ENCODE measurements around the gene NPAS2. TPM values are rescaled to one million over a fixed set of nuclear protein-coding genes. Genes with fewer than 3 reads are reported as not detected.

NPAS2 gene
- total RNA-seq, 2 donors from 2014 or later = 1.1 to 1.6 TPM

DNA sequence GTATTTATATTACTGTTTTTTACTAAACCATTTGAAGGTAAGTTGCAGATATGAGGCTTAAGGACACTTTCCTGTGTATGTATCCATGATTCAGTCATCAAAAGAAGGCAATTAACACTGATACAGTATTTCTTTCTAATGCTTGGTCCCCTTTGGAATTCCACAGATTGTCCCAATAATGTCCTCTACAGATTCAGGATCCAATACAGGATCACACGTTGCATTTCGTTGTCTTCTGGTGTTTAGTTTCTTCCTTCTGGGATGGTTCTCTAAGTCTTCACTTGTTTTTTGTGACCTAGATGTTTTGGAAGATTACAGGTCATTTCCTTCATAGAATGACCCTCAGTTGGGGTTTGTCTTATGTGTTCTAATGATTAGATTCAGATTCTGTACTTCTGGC, 40.0 kb downstream of the NPAS2 start:
- H3K4me1 Mint-ChIP-seq = no peaks in the 10 kb centered on the region
- Histone ChIP-seq H3K36me3 (ENCODE audit: control insufficient read depth, insufficient read depth, low read length) (no peaks in the 10 kb centered on the region), H3K27ac (ENCODE audit: low read depth, low read length) (no peak overlapping the region), H3K9me3 (ENCODE audit: control insufficient read depth, low read length) (no peaks in the 10 kb centered on the region), H3K27me3 (ENCODE audit: control insufficient read depth, insufficient read depth, low read length, poor library complexity, severe bottlenecking) (no peaks in the 10 kb centered on the region), H3K4me1 (ENCODE audit: control insufficient read depth, insufficient read depth, low read length) (no peaks in the 10 kb centered on the region), H3K4me3 (ENCODE audit: low read length) (no peak overlapping the region), H3K9ac (ENCODE audit: extremely low read depth, low read length, poor library complexity, severe bottlenecking) (no peak overlapping the region)
- no peak overlapping the region for H3K27ac Mint-ChIP-seq
- H3K4me3 Mint-ChIP-seq = no peak overlapping the region
- no peaks in the 10 kb centered on the region for H3K36me3 Mint-ChIP-seq (ENCODE audit: low read depth)
- no peaks in the 10 kb centered on the region for H3K27me3 Mint-ChIP-seq (ENCODE audit: insufficient read depth)
- WGBS, 2 experiments (ENCODE audit: insufficient coverage in 1 of 2, insufficient read length in 1 of 2) = 91 to 100% methylated on average over 2 of the region's 2 CpGs
- H3K9me3 Mint-ChIP-seq = no peaks in the 10 kb centered on the region
- no peak for DNase-seq
- TF ChIP-seq, protein P1, sequence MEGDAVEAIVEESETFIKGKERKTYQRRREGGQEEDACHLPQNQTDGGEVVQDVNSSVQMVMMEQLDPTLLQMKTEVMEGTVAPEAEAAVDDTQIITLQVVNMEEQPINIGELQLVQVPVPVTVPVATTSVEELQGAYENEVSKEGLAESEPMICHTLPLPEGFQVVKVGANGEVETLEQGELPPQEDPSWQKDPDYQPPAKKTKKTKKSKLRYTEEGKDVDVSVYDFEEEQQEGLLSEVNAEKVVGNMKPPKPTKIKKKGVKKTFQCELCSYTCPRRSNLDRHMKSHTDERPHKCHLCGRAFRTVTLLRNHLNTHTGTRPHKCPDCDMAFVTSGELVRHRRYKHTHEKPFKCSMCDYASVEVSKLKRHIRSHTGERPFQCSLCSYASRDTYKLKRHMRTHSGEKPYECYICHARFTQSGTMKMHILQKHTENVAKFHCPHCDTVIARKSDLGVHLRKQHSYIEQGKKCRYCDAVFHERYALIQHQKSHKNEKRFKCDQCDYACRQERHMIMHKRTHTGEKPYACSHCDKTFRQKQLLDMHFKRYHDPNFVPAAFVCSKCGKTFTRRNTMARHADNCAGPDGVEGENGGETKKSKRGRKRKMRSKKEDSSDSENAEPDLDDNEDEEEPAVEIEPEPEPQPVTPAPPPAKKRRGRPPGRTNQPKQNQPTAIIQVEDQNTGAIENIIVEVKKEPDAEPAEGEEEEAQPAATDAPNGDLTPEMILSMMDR (conservative IDR thresholded peaks at IDR 0.05) = no peak

DNA sequence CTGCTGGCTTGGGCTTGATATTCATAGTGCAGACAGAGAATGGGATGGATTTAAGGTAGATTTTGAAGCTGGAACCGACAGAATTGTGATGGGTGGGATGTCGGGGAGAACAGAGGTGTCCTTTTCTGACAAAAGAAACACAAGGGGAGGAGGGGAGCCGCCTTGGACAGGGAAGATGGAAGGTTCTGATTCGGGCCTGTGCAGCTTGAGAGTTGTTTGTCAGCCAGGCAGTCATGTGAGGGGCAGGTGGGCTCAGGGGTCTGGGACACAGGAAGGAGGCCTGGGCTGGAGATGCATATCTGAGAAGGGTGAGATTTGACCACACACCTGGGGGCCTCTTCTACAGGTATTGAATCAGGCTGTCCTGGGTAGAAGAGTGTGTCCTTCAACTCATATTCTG, 41.4 kb downstream of the NPAS2 start:
- Histone ChIP-seq H3K4me3 (ENCODE audit: low read length) (no peak overlapping the region), H3K27ac (ENCODE audit: low read depth, low read length) (no peak overlapping the region), H3K9me3 (ENCODE audit: control insufficient read depth, low read length) (no peaks in the 10 kb centered on the region), H3K9ac (ENCODE audit: extremely low read depth, low read length, poor library complexity, severe bottlenecking) (no peak overlapping the region), H3K4me1 (ENCODE audit: control insufficient read depth, insufficient read depth, low read length) (no peaks in the 10 kb centered on the region), H3K27me3 (ENCODE audit: control insufficient read depth, insufficient read depth, low read length, poor library complexity, severe bottlenecking) (no peaks in the 10 kb centered on the region), H3K36me3 (ENCODE audit: control insufficient read depth, insufficient read depth, low read length) (no peaks in the 10 kb centered on the region)
- peak; percentile 11 for DNase-seq
- 87 to 96% methylated on average over 3 to 4 of the region's 4 CpGs for WGBS, 2 experiments (ENCODE audit: insufficient coverage in 1 of 2, insufficient read length in 1 of 2)
- Mint-ChIP-seq H3K27me3 (ENCODE audit: insufficient read depth) (no peaks in the 10 kb centered on the region), H3K27ac (no peak overlapping the region), H3K4me3 (no peak overlapping the region), H3K4me1 (no peaks in the 10 kb centered on the region), H3K36me3 (ENCODE audit: low read depth) (no peaks in the 10 kb centered on the region), H3K9me3 (no peaks in the 10 kb centered on the region)
- TF ChIP-seq, protein P1 (conservative IDR thresholded peaks at IDR 0.05) = no peak

DNA sequence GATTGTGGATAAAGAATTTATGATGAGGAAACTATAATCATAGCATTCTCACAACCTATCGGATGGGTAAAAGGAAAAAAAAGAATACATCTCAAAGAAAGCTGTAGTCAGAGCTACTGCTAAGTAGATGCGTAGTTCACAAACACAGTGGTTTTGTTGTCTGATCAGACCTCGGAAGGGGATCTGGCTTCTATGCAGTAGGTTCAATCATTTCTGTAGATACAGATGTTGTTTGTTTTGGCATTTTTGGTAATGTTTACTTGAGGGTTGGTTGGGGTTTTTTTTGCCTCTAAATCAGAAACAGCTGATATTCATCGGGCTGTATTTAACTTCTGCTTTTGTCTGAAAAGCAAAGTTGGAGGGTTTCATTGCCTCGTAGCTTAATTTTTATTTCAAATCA, 42.1 kb downstream of the NPAS2 start:
- WGBS, 2 experiments (ENCODE audit: insufficient coverage in 1 of 2, insufficient read length in 1 of 2) = 93 to 96% methylated on average over 4 to 5 of the region's 5 CpGs
- Histone ChIP-seq H3K9me3 (ENCODE audit: control insufficient read depth, low read length) (no peaks in the 10 kb centered on the region), H3K4me1 (ENCODE audit: control insufficient read depth, insufficient read depth, low read length) (no peaks in the 10 kb centered on the region), H3K27ac (ENCODE audit: low read depth, low read length) (no peak overlapping the region), H3K27me3 (ENCODE audit: control insufficient read depth, insufficient read depth, low read length, poor library complexity, severe bottlenecking) (no peaks in the 10 kb centered on the region), H3K36me3 (ENCODE audit: control insufficient read depth, insufficient read depth, low read length) (no peaks in the 10 kb centered on the region), H3K4me3 (ENCODE audit: low read length) (no peak overlapping the region), H3K9ac (ENCODE audit: extremely low read depth, low read length, poor library complexity, severe bottlenecking) (no peak overlapping the region)
- Mint-ChIP-seq H3K27ac (no peak overlapping the region), H3K4me1 (no peaks in the 10 kb centered on the region), H3K9me3 (no peaks in the 10 kb centered on the region), H3K27me3 (ENCODE audit: insufficient read depth) (no peaks in the 10 kb centered on the region), H3K4me3 (no peak overlapping the region), H3K36me3 (ENCODE audit: low read depth) (no peaks in the 10 kb centered on the region)
- no peak for DNase-seq
- TF ChIP-seq, protein P1 (conservative IDR thresholded peaks at IDR 0.05) = no peak
